ENCODE data around the gene SLC25A26. TPM values are rescaled to one million over a fixed set of nuclear protein-coding genes. Genes with fewer than 3 reads are reported as not detected.
"Not testable (repeated sequence)": the region's sequence is repeated elsewhere in the genome, so short reads cannot be mapped to it uniquely, and the experiment has no call there.

Gene SLC25A26
- total RNA-seq, 1 experiment from 2014 or later: 27.2 TPM

GRCh38 chr3:66269411-66269810 lies 48.6 kb downstream of the SLC25A26 start:
- DNase-seq (ENCODE audit: low read depth): no peak

GRCh38 chr3:66270288-66270687 lies 49.5 kb downstream of the SLC25A26 start:
- no peak for DNase-seq (ENCODE audit: low read depth)

- DNase-seq (ENCODE audit: low read depth): no peak
These were observed 49.9 kb downstream of the SLC25A26 start for GRCh38 chr3:66270701-66271100.

GRCh38 chr3:66271231-66271630 lies 50.4 kb downstream of the SLC25A26 start:
- DNase-seq (ENCODE audit: low read depth): no peak

- no peak for DNase-seq (ENCODE audit: low read depth)
These were observed 51.2 kb downstream of the SLC25A26 start for GRCh38 chr3:66272016-66272415.

- not testable (repeated sequence) for DNase-seq (ENCODE audit: low read depth)
These were observed 54.0 kb downstream of the SLC25A26 start for GRCh38 chr3:66274837-66275236.

GRCh38 chr3:66276705-66277274 lies 56.0 kb downstream of the SLC25A26 start:
- peak; percentile 71 for DNase-seq (ENCODE audit: low read depth)

- DNase-seq (ENCODE audit: low read depth): no peak
These were observed 58.4 kb downstream of the SLC25A26 start for GRCh38 chr3:66279168-66279567.

- no peak for DNase-seq (ENCODE audit: low read depth)
These were observed 59.5 kb downstream of the SLC25A26 start for GRCh38 chr3:66280304-66280703.

GRCh38 chr3:66291922-66292321 lies 71.1 kb downstream of the SLC25A26 start:
- not testable (repeated sequence) for DNase-seq (ENCODE audit: low read depth)

GRCh38 chr3:66297260-66297873 lies 76.6 kb downstream of the SLC25A26 start:
- no peak for DNase-seq (ENCODE audit: low read depth)

GRCh38 chr3:66297900-66298299 lies 77.1 kb downstream of the SLC25A26 start:
- DNase-seq (ENCODE audit: low read depth): peak; percentile 52

GRCh38 chr3:66298591-66298990 lies 77.8 kb downstream of the SLC25A26 start:
- DNase-seq (ENCODE audit: low read depth): no peak

- not testable (repeated sequence) for DNase-seq (ENCODE audit: low read depth)
These were observed 78.3 kb downstream of the SLC25A26 start for GRCh38 chr3:66299085-66299484.

- no peak for DNase-seq (ENCODE audit: low read depth)
These were observed 79.1 kb downstream of the SLC25A26 start for GRCh38 chr3:66299891-66300290.

- DNase-seq (ENCODE audit: low read depth): no peak
These were observed 81.5 kb downstream of the SLC25A26 start for GRCh38 chr3:66302288-66302687.

- DNase-seq (ENCODE audit: low read depth): no peak
These were observed 82.7 kb downstream of the SLC25A26 start for GRCh38 chr3:66303491-66303901.

- DNase-seq (ENCODE audit: low read depth): no peak
These were observed 83.5 kb downstream of the SLC25A26 start for GRCh38 chr3:66304293-66304692.

GRCh38 chr3:66306086-66306485 lies 85.3 kb downstream of the SLC25A26 start:
- not testable (repeated sequence) for DNase-seq (ENCODE audit: low read depth)

- DNase-seq (ENCODE audit: low read depth): not testable (repeated sequence)
These were observed 86.2 kb downstream of the SLC25A26 start for GRCh38 chr3:66306991-66307390.

- no peak for DNase-seq (ENCODE audit: low read depth)
These were observed 91.2 kb downstream of the SLC25A26 start for GRCh38 chr3:66312039-66312438.

GRCh38 chr3:66314455-66314854 lies 93.7 kb downstream of the SLC25A26 start:
- no peak for DNase-seq (ENCODE audit: low read depth)

- DNase-seq (ENCODE audit: low read depth): no peak
These were observed 97.1 kb downstream of the SLC25A26 start for GRCh38 chr3:66317750-66318376.

All from RPMI7951 (cell line).